GM19463 (cell line): ENCODE results near the gene NHSL1.

Experiments
- ATAC-seq: cut with Tn5 transposase; IDR thresholded peaks from one replicate; pipeline ENCODE4 v1.9.1; 2021; ENCODE audit warnings: mild to moderate bottlenecking, moderate library complexity; ENCODE audit not compliant: unreplicated experiment

NHSL1 gene, protein sequence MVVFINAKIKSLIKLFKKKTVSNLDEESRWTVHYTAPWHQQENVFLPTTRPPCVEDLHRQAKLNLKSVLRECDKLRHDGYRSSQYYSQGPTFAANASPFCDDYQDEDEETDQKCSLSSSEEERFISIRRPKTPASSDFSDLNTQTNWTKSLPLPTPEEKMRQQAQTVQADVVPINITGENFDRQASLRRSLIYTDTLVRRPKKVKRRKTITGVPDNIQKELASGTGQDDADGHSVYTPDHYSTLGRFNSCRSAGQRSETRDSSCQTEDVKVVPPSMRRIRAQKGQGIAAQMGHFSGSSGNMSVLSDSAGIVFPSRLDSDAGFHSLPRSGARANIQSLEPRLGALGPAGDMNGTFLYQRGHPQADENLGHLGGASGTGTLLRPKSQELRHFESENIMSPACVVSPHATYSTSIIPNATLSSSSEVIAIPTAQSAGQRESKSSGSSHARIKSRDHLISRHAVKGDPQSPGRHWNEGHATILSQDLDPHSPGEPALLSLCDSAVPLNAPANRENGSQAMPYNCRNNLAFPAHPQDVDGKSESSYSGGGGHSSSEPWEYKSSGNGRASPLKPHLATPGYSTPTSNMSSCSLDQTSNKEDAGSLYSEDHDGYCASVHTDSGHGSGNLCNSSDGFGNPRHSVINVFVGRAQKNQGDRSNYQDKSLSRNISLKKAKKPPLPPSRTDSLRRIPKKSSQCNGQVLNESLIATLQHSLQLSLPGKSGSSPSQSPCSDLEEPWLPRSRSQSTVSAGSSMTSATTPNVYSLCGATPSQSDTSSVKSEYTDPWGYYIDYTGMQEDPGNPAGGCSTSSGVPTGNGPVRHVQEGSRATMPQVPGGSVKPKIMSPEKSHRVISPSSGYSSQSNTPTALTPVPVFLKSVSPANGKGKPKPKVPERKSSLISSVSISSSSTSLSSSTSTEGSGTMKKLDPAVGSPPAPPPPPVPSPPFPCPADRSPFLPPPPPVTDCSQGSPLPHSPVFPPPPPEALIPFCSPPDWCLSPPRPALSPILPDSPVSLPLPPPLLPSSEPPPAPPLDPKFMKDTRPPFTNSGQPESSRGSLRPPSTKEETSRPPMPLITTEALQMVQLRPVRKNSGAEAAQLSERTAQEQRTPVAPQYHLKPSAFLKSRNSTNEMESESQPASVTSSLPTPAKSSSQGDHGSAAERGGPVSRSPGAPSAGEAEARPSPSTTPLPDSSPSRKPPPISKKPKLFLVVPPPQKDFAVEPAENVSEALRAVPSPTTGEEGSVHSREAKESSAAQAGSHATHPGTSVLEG (N-terminal part only)

DNA sequence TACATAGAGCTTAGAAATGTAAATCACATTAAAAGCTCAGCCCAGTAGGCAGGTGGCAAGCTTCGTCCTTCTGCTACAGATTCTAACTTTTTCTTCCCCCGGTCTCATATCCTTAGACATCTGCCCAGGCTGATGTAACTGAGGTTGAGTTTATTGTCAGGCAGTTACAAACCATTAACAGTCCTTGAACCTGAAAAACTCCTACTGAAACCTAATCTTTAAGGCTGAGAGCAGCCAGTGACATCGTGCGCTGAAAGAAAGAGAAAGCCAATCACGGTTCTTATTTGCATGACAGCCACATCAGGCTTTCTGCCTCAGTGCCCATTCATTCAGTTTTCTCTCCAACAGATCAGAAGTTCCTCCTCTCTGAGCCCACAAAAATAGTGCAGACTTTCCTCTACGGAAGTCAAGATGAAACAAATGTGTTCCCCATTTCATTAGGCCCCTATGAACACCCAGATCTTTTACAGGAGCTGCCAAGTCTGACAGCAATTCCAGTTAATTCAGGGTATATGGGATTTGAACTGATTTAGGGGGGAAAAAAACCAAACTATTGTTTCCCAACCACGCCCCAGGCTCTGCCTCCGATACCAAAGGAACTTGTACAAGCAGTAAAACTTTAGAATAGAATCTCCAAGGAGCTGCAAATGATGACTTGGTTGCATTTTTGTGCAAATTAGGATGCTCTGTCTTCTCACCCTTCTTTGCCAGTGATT is at the start of gene NHSL1:
TSS of gene NHSL1 (minus strand) at position 192 of the 716 bp plus-strand sequence. CDS start 204 bp downstream, outside the sequence.
- ATAC-seq = peak; percentile 93

- no peak for ATAC-seq
Observed at GRCh38 chr6:138546733-138547185, 47.5 kb upstream of the NHSL1 start.

- ATAC-seq = no peak
Observed at GRCh38 chr6:138545621-138545980, 46.3 kb upstream of the NHSL1 start.

GRCh38 chr6:138544501-138544900 is 45.2 kb upstream of the NHSL1 start:
- ATAC-seq = no peak

DNA sequence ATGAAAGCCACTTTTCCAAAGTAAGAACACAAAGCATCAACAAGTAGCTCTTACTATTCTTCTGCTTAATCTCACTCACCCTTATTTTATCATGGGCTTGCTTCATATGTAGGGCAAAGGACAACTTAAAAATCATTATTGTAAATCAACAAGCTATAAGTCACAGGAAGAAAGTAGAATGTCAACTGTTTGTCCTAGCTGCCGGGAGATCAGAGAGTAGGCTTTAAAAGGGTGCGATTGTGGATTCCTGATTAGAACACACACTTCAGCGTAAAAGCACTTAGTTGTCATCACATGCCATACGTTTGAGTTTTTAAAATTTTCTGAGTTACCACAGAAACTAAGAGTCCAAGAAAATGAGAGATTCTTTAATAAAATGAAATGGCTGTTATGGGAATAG is 44.4 kb upstream of the NHSL1 start:
- ATAC-seq = no peak

GRCh38 chr6:138541823-138542481 is 42.7 kb upstream of the NHSL1 start:
- ATAC-seq = no peak

DNA sequence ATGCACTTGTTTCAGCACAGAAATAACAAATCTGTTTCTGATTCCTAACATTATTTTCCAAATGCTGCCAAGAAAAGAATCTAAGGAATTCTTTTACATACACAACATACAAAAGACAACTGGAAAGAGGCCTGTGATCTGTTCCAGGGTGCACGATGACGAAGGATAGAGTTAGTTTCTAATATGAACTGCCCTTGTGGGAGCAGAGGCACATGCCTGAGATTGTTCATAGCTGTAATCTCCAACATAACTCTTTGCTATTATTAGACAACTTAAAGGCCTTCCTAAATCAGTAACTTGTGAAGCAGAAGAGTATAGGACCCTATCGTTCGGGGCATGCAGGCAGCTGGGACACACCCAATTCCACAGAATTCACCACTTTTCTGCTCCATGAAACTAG is 41.2 kb upstream of the NHSL1 start:
- ATAC-seq = no peak

DNA sequence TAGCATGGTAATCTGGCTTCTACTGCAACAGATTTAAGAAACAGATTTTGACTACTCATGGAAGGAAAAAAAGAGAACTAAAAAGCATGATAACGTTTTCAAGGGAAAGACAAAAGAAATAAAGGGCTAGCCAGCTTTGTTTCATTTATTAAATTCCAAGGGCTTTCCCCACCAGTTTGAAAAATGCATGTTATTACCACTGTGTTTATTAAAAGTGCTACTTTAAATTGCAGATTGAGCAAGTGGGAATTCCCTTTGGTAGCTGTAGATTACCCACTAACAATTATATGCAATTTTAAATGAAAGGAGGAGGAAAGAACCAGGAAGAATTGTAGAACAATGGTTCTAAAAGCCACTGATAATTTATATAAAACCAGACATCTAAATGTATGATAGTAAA is 40.6 kb upstream of the NHSL1 start:
- no peak for ATAC-seq

DNA sequence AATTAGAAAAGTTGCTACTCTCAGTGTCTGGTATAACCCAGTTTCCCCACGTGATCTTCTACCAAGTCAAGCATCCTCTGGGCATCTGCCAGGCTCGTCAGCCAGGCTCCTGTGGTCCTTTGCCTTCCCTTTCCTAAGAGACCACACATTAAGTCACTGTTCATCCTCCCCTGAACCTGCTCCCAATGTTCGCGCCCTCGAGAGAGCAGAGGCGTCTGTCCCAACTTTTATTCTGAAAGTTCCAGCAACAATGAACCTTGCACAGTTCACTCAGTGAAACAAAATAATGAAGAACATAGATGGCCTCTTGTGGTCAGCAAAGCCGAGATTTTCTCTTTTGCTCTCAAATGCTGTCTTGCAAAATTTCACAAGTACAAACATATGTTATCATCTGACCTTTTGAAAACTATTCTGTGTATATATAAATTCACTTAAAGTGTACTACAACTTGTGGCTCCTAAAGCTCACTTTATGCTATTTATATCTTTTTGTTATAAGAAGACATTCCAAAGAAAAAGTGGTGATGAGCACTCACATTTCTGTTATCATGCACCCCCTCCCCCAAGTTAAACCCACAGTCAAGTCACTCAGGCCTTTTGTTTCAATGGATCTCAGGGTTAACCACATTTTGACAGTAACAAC is 39.2 kb upstream of the NHSL1 start:
- ATAC-seq = no peak

- no peak for ATAC-seq
Observed at GRCh38 chr6:138537106-138537505, 37.8 kb upstream of the NHSL1 start.

GRCh38 chr6:138535728-138536455 is 36.6 kb upstream of the NHSL1 start:
- no peak for ATAC-seq

GRCh38 chr6:138533667-138534066 is 34.4 kb upstream of the NHSL1 start:
- no peak for ATAC-seq

DNA sequence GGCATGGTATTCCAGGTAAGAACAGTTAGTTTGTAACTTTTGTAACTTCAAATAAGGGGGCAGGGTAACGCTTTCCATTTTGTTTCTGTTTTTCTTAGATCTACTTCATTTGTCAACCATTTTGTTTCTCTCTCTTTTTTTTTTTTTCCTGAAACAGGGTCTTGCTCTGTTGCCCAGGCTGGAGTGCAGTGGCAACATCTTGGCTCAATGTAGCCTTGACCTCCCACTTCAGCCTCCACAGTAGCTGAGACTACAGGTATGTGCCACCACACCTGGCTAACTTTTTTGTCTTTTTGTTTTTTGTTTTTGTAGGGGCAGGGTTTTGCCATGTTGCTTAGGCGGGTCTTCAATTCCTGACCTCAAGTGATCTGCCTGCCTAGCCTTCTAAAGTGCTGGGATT is 32.1 kb upstream of the NHSL1 start:
- no peak for ATAC-seq

DNA sequence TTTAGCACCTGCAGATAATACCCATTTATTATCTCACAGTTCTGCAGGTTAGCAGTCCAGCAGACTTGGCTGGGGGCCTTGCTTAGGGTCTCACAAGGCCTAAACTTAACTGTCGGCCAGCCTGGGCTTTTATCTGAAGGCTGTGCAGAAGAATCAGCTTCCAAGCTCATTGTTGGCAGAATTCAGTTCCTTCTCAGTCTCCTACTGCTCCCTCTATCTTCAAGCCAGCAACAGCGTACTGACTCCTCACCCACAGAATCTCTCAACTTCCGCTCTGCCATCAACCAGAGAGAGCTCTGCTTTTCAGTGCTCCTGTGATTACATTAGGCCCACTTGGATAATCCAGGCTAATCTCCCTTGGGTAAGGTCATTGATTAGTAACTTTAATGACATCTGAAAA is 30.2 kb upstream of the NHSL1 start:
- ATAC-seq = no peak

GRCh38 chr6:138528956-138529355 is 29.7 kb upstream of the NHSL1 start:
- ATAC-seq = no peak

DNA sequence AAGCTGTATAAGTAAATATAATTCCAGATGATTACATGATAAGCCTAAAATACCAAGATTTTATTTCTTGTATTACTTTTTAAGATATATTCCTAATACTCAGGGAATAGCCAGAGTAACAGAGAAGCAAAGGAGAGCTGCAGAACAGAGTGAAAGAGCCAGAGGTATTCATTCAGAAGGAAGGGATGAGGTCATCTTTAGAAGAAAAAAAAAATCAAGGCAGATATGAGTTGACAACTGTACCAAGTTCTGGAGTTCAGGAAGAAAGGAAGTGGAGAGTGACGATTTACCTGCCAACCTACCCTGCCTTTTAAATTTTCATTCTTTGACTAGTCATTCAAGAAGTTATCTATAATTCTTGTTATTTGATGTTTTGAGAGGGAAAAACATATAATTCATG is 28.8 kb upstream of the NHSL1 start:
- ATAC-seq = no peak

- no peak for ATAC-seq
Observed at GRCh38 chr6:138527411-138528088, 28.3 kb upstream of the NHSL1 start.

GRCh38 chr6:138526822-138527235 is 27.5 kb upstream of the NHSL1 start:
- no peak for ATAC-seq
